MM.1S (cell line): ENCODE measurements around the gene PRSS33.

Experiments
- CTCF ChIP-seq: fragments of 300-600 bp; sonication (generic); IDR thresholded peaks from 2 replicates; pipeline ENCODE4 v1.5.1; 2016; ENCODE audit warnings: antibody characterized with exemption, low read length, mixed read lengths
- EZH2 ChIP-seq: fragments of 300-600 bp; sonication (generic); optimal IDR thresholded peaks from 2 replicates; pipeline ENCODE3; 2017; ENCODE audit warnings: low read depth, mild to moderate bottlenecking, antibody characterized with exemption, low read length, mixed read lengths
- EZH2phosphoT487 ChIP-seq: fragments of 300-600 bp; sonication (generic); IDR thresholded peaks from 2 replicates; pipeline ENCODE4 v1.6.1; 2018; ENCODE audit warnings: antibody characterized with exemption, low read length

GRCh38 chr16:2818272-2818876, 31.0 kb upstream of the PRSS33 start:
- TF ChIP-seq CTCF = no peak
- TF ChIP-seq EZH2 = no peak
- TF ChIP-seq EZH2phosphoT487 = no peak
